ENCODE data around the gene DNAH6. TPM values are rescaled to one million over a fixed set of nuclear protein-coding genes. Genes with fewer than 3 reads are reported as not detected.

DNAH6 gene
- total and polyA plus RNA-seq, 11 donors = 0.05 to 0.75 (median 0.10) TPM; not detected in 2

GRCh38 chr2:84717302-84717701, 201.0 kb downstream of the DNAH6 start:
- TF ChIP-seq POLR2A (IDR thresholded peaks at IDR 0.05) (no peak), CTCF (IDR thresholded peaks at IDR 0.05) (no peak)
- Histone ChIP-seq H3K27ac (no peak overlapping the region), H3K27me3 (no peaks in the 10 kb centered on the region), H3K36me3 (no peaks in the 10 kb centered on the region), H3K4me3 (no peak overlapping the region), H3K4me1 (no peaks in the 10 kb centered on the region), H3K9me3 (no peaks in the 10 kb centered on the region)
- DNase-seq = no peak
- WGBS, 4 donors = 78 to 88% (median 86%) methylated on average over 1 of the region's 1 CpG
- intact Hi-C loops (cut with DNase I) = no loop called here
- no peak for ATAC-seq

- Histone ChIP-seq H3K27ac (no peak overlapping the region), H3K4me3 (no peak overlapping the region), H3K27me3 (no peaks in the 10 kb centered on the region), H3K36me3 (no peaks in the 10 kb centered on the region), H3K9me3 (no peaks in the 10 kb centered on the region), H3K4me1 (no peaks in the 10 kb centered on the region)
- intact Hi-C loops (cut with DNase I) = no loop called here
- DNase-seq (no peak), ATAC-seq (no peak)
- TF ChIP-seq POLR2A (IDR thresholded peaks at IDR 0.05) = no peak
- TF ChIP-seq CTCF (IDR thresholded peaks at IDR 0.05) = no peak
- 93 to 96% (median 94%) methylated on average over 6 of the region's 6 CpGs for WGBS, 4 donors
These were observed 203.1 kb downstream of the DNAH6 start for GRCh38 chr2:84719434-84719833.

- H3K4me1 ChIP-seq = no peaks in the 10 kb centered on the region
- H3K27me3 ChIP-seq = no peaks in the 10 kb centered on the region
- ATAC-seq (no peak), DNase-seq (no peak)
- intact Hi-C loops (cut with DNase I) = no loop called here
- H3K4me3 ChIP-seq = no peak overlapping the region
- WGBS, 4 donors = 60 to 84% (median 69%) methylated on average over 2 of the region's 2 CpGs
- no peaks in the 10 kb centered on the region for H3K9me3 ChIP-seq
- TF ChIP-seq POLR2A (IDR thresholded peaks at IDR 0.05) (no peak), CTCF (IDR thresholded peaks at IDR 0.05) (no peak)
- no peaks in the 10 kb centered on the region for H3K36me3 ChIP-seq
- H3K27ac ChIP-seq = no peak overlapping the region
These were observed 207.5 kb downstream of the DNAH6 start for GRCh38 chr2:84723831-84724230.

GRCh38 chr2:84725717-84726116, 209.4 kb downstream of the DNAH6 start:
- DNase-seq = no peak
- 93 to 100% (median 96%) methylated on average over 1 of the region's 1 CpG for WGBS, 4 donors
- Histone ChIP-seq H3K9me3 (no peaks in the 10 kb centered on the region), H3K27ac (no peak overlapping the region), H3K27me3 (no peaks in the 10 kb centered on the region), H3K36me3 (no peaks in the 10 kb centered on the region), H3K4me3 (no peak overlapping the region), H3K4me1 (no peaks in the 10 kb centered on the region)
- ATAC-seq = no peak
- TF ChIP-seq CTCF (IDR thresholded peaks at IDR 0.05) (no peak), POLR2A (IDR thresholded peaks at IDR 0.05) (no peak)
- intact Hi-C loops (cut with DNase I) = no loop called here

Measured in heart left ventricle (tissue), 16 donors.